NCI-H82 (cell line): ENCODE measurements around the gene FAM167B.

ENCODE experiments used
- DNase-seq: peaks from one replicate; lab custom pipeline; 2025; lab: John Stamatoyannopoulos, UW

FAM167B gene

DNA sequence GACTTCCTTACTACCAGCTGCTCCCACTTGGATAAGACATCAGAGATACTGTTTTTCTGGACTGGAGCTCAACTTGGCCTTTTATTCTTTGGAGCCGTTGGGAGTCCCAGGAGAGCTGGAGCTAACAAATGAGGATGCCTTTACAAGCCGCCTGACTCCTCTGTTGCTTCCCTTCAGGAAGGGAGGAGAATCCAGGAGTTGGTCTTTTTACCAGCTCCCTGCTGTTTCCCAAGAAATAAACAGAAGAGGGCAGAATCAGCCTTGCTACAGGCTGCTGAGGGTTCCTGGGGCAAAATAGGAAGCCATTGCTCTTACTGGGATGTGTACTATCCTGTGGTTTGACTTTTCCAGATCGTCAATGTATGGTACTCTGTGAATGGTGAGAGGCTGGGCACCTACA lies 23.3 kb upstream of the FAM167B start:
- no peak for DNase-seq

DNA sequence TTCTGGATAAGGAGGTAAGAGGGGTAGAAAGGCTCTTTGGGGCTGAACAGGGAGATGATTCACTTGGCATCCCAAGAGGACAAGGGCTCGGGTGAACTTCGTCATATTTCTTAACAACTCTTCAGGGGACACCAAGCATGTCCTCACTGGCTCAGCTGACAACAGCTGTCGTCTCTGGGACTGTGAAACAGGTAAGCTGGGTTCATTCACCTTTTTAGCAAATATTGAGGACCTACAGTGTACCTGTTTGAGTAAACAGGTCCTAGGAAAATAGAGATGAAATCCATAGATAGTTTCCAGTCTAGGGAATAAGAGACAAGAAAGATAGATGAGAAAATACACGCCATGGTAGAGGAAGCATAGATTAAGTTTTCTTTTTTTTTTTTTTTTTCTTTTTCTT lies 22.7 kb upstream of the FAM167B start:
- no peak for DNase-seq

DNA sequence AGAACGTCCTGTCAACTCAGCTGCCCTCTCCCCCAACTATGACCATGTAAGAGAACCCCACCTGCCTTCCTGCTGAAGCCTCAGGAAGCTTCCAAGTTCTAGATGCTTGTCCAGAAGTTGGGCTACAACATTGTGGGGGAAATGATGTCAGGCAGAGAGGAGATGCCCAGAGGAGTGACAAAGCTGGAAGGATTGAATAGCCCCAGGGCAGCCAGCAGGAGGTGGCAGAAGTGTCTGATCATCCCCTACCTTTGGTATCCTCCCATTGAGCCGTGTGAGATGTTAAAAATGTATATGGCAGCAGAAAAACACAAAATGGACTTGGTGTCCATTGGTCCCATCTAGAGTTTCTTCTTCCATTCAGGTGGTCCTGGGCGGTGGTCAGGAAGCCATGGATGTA lies 18.3 kb upstream of the FAM167B start:
- DNase-seq, result no peak

- no peak for DNase-seq
These were observed 15.1 kb upstream of the FAM167B start for GRCh38 chr1:32231843-32232432.

DNA sequence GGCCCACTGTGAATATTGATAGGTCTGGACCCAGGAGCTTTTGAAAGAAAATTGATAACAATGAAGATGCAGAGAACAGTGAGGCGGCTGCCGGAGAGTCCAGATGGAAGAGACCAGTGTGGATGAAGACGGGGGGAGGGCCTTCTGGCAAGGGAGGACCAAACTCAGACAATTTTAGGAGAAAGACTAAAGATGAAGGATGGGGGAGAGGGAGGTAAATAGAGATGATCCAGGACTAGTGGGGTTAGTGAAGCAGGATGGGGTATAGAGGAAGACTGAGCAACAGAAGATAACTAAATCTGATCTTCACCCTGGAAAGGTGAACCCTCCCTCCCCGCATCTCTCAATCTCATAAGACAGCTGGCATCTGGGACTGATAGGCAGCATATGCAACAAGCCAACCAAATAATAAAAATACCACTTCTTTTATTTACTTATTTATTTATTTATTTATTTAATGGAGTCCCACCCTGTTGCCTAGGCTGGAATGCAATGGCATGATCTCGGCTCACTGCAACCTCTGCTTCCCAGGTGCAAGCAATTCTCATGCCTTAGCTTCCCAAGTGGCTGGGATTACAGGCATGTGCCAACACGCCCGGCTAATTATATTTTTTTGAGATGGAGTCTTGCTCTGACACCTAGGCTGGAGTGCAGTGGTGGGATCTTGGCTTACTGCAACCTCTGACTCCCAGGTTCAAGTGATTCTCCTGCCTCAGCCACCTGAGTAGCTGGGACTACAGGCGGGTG lies 14.3 kb upstream of the FAM167B start:
- no peak for DNase-seq

- no peak for DNase-seq
These were observed 12.2 kb upstream of the FAM167B start for GRCh38 chr1:32234792-32235191.

- DNase-seq, result no peak
These were observed 7.7 kb upstream of the FAM167B start for GRCh38 chr1:32239337-32239736.

DNA sequence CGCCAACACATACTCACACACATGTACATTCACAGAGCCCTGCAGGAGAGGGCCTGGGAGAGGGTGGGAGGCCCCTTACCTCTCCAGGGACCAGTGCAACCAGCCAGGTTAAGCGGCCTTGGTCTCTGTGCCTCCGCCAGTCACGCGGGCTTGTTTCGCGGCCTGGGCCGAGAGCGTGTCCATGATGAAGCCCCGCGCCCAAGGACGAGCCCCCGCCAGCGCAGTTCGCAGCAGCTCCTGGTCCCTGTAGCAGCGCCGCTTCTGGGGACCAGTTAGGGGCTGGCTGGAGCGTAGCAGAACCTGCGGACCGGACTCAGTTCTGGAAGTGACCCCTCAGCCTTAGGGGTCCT lies 7.3 kb upstream of the FAM167B start:
- no peak for DNase-seq

DNA sequence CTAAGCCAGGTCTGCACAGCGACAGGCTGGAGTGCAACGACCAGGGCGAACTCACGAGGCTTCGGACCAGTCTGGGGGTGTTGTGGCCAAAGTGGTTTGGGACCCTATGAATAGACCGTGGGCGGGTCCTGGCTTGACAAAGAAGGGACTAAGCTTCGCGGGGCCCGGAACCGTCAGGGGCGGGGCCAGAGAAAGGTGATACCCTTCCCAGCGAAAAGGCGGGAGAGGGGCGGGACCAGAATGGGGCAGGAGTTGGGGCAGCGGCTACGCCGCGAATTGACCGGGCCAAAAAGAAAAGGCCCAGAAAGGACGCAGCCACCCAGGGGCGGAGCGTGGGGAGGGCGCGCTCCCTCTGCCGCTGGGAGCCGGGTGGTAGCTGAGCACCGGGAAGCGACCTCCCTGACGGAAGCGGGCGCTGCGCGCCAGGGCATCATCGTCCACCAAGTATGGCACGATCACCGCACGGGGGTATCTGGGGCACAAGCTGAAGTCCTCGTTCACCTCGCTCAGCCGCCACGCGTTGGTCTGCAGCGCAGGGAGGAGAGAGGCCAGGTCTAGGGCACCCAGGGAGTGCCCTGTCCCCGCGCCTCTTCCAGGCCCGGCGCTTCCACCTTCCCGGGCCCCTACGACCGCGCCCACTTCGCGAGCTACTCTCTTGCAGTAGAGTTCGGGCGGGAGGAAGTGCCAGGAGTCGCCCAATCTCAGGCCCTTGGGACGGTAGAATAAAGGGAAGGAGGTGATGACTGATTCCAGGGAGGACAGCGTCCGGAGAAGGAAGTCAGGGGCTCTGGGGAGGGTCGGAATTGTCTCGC lies 6.7 kb upstream of the FAM167B start:
- DNase-seq, result peak; percentile 74

- peak; percentile 78 for DNase-seq
These were observed 5.8 kb upstream of the FAM167B start for GRCh38 chr1:32241001-32241763.

GRCh38 chr1:32242341-32242851 lies 4.6 kb upstream of the FAM167B start:
- peak; percentile 32 for DNase-seq

DNA sequence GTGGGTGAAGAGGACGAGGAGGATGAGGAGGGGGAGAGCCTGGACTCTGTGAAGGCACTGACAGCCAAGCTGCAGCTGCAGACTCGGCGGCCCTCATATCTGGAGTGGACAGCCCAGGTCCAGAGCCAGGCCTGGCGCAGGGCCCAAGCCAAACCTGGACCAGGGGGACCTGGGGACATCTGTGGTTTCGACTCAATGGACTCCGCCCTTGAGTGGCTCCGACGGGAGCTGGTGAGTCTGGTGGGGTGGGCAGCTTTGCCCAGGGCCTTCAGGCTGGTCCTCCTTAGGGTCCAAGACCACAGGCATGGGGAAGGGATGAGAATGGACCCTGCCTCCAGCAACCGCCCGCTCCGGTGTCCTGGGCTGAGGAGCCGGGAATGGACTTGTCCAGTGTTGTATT lies 430 bp downstream of the FAM167B start:
- no peak for DNase-seq

GRCh38 chr1:32247983-32248889 lies 1.2 kb downstream of the FAM167B start:
- DNase-seq, result peak; percentile 91

DNA sequence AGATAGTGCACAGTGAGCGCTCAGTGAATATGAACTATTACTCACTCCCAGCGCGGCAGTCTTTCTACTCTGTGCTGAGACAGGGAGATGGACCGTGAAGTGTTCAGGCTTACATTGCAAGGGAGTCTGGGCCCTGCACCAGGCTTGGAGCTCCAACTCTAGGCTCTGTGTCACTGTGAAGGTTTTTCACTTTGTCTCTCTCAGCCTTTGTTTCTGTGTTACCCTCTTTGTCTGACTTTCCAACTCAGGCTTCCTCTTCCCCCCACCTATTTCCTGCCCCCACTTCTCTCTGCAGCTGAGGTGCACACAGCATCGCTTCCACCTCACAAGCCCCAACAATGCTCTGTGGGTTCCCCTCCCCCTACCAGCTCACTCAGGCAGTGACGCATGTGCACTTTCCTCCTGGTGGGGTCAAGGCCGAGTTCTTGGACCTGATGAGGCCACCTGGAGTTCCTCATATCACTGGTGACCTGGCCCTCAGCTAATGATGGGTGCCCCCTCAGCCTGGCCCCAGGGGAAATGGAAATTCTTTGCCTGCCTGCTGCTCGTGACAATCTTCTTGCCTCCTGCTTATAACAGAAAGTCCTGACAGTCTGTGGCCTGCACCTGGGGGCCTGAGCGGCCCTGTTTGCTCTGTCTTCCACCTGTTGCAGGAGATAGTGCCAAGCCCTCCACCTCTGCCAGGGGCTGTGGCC lies 3.0 kb downstream of the FAM167B start:
- DNase-seq, result no peak

- no peak for DNase-seq
These were observed 4.1 kb downstream of the FAM167B start, which contains the start of gene LCK for GRCh38 chr1:32250893-32251716. TSS of gene LCK (plus strand) at chr1:32251265. CDS start at chr1:32274330, 23,065 bp downstream.

GRCh38 chr1:32255072-32256071 lies 8.3 kb downstream of the FAM167B start:
- DNase-seq, result no peak

DNA sequence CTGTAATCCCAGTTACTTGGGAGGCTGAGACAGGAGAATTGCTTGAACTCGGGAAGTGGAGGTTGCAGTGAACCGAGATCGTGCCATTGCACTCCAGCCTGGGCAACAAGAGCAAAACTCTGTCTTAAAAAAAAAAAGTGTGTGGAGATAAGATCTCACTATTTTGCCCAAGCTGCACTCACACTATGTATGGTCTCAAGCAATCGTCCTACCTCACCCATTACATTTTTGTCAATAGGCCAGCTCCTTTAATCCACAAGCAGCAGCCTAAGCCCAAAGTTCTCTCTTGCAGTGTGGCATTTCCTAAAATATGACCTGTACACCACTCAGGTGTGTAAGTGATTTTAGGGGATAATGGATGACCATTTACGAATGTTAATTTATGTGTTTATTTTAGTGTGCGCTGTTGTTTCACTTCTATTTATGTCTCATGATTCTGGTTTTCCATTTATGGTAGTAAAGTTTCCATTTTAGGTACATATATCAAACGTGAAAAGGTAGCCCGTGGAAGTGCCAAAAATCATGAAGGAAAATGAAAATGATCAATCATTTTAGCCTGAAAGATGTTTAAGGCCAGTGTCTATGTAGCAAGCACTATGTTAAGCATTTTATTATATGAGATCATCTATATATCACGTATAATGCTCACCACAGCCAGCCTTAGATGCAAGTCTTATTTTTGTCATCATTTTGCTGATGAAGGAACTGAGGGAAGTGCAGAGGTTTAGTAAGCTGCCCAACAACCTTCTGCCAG lies 9.6 kb downstream of the FAM167B start:
- DNase-seq, result no peak

- no peak for DNase-seq
These were observed 10.1 kb downstream of the FAM167B start for GRCh38 chr1:32257227-32257508.
